Keratinocyte (primary cell): Measurements from ENCODE around the gene RPL28. TPM values are rescaled to one million over a fixed set of nuclear protein-coding genes. Genes with fewer than 3 reads are reported as not detected.

Experiments
- DNase-seq: peaks from one replicate; pipeline ENCODE4 v3.0.0-alpha.2; 2011; ENCODE audit warnings: low read depth, missing footprints, low spot score
- FAIRE-seq: peaks from 2 replicates; lab custom pipeline; 2011; peaks lifted over from hg19 to GRCh38; lab: Jason Lieb, UNC
- H2AFZ ChIP-seq: 2 replicates; pipeline ENCODE4 v1.6.0; 2012; ENCODE audit warnings: low read length, control low read depth, inconsistent platforms; ENCODE audit not compliant: control insufficient read depth
- H3K27ac ChIP-seq: 2 replicates; pipeline ENCODE4 v1.5.1; 2011; ENCODE audit warnings: low read length; ENCODE audit not compliant: control insufficient read depth, insufficient read depth
- H3K27me3 ChIP-seq: 3 replicates; pipeline ENCODE4 v1.6.0; 2011; ENCODE audit warnings: low read length; ENCODE audit not compliant: control insufficient read depth, insufficient read depth; ENCODE audit errors: extremely low read depth
- H3K36me3 ChIP-seq, 2 experiments: 2 replicates in 1 of 2; 3 replicates in 1 of 2; pipeline ENCODE4 v1.5.1; 2011; ENCODE audit warnings: low read length in 2 of 2, mild to moderate bottlenecking in 1 of 2; ENCODE audit not compliant: control insufficient read depth in 2 of 2, insufficient read depth in 2 of 2; ENCODE audit errors: extremely low read depth in 1 of 2
- H3K4me1 ChIP-seq: 3 replicates; pipeline ENCODE4 v1.5.1; 2011; ENCODE audit warnings: low read length; ENCODE audit not compliant: control insufficient read depth, insufficient read depth; ENCODE audit errors: extremely low read depth
- H3K4me2 ChIP-seq: 3 replicates; pipeline ENCODE4 v1.6.0; 2011; ENCODE audit warnings: low read depth, low read length; ENCODE audit not compliant: control insufficient read depth, insufficient read depth; ENCODE audit errors: extremely low read depth
- H3K4me3 ChIP-seq, 3 experiments: fragments of 200-600 bp in 1 of 3; sonication (generic) in 1 of 3; 2 replicates in 2 of 3; 3 replicates in 1 of 3; pipeline ENCODE4 v1.5.1; 2011 to 2016; ENCODE audit warnings: low read length in 3 of 3, mild to moderate bottlenecking in 3 of 3, control low read depth in 2 of 3, inconsistent platforms in 1 of 3, low read depth in 1 of 3, mixed read lengths in 1 of 3, mixed run types in 1 of 3, moderate library complexity in 1 of 3; ENCODE audit not compliant: control insufficient read depth in 2 of 3, insufficient read depth in 2 of 3; ENCODE audit errors: extremely low read depth in 1 of 3
- H3K79me2 ChIP-seq: 2 replicates; pipeline ENCODE4 v1.6.0; 2012; ENCODE audit warnings: low read length; ENCODE audit not compliant: control insufficient read depth, insufficient read depth
- H3K9ac ChIP-seq: 3 replicates; pipeline ENCODE4 v1.6.0; 2011; ENCODE audit warnings: low read length; ENCODE audit not compliant: control insufficient read depth, insufficient read depth; ENCODE audit errors: extremely low read depth
- H3K9me1 ChIP-seq: 3 replicates; pipeline ENCODE4 v1.6.0; 2011; ENCODE audit warnings: low read length; ENCODE audit not compliant: control insufficient read depth, insufficient read depth; ENCODE audit errors: extremely low read depth
- H3K9me3 ChIP-seq: 2 replicates; pipeline ENCODE4 v1.5.1; 2012; ENCODE audit warnings: low read depth, low read length; ENCODE audit not compliant: control insufficient read depth
- H4K20me1 ChIP-seq: 3 replicates; pipeline ENCODE4 v1.6.0; 2011; ENCODE audit warnings: low read length; ENCODE audit not compliant: control insufficient read depth, insufficient read depth; ENCODE audit errors: extremely low read depth
- CTCF ChIP-seq, 3 experiments: IDR thresholded peaks in 1 of 3; conservative IDR thresholded peaks in 1 of 3; optimal IDR thresholded peaks in 1 of 3; 2 replicates in 2 of 3; 3 replicates in 1 of 3; pipeline versions ENCODE3 to v1.5.1; 2011; ENCODE audit warnings: low read length in 3 of 3, mild to moderate bottlenecking in 3 of 3, moderate library complexity in 2 of 3, control low read depth in 1 of 3, inconsistent platforms in 1 of 3; ENCODE audit not compliant: insufficient read depth in 2 of 3; ENCODE audit errors: extremely low read depth in 1 of 3
- EZH2 ChIP-seq: IDR thresholded peaks from one replicate; pipeline ENCODE4 v1.6.1; 2012; ENCODE audit warnings: inconsistent platforms, mild to moderate bottlenecking, low read length, moderate library complexity
- dilution Hi-C: fragments of 300-500 bp; cut with MboI; formaldehyde crosslinking; loops from one replicate; pipeline ENCODE4 v1.7.0; 2020; ENCODE audit warnings: low sequenced_read_pairs; ENCODE audit not compliant: extremely low pct_ligation_motif_present
- polyA plus RNA-seq, 5 experiments: library from polyadenylated mRNA; depleted of rRNA in 3 of 5; stranded (reverse) in 3 of 5; stranded (forward) in 1 of 5; unstranded in 1 of 5; fragments of >200 nt; gene quantifications; 1 replicate in 1 of 5; 2 replicates in 3 of 5; 3 replicates in 1 of 5; pipeline versions ENCODE4 v1.2.1 to v1.2.3, GENCODE V29; 2011 to 2012; ENCODE audit warnings: missing spikeins in 2 of 5, low read depth in 1 of 5, low replicate concordance in 1 of 5

The RPL28 gene
- polyA plus RNA-seq, 1 donor (not counting 4 experiments of a cell fraction or from before 2014, with no cell fraction given): 282 TPM

DNA sequence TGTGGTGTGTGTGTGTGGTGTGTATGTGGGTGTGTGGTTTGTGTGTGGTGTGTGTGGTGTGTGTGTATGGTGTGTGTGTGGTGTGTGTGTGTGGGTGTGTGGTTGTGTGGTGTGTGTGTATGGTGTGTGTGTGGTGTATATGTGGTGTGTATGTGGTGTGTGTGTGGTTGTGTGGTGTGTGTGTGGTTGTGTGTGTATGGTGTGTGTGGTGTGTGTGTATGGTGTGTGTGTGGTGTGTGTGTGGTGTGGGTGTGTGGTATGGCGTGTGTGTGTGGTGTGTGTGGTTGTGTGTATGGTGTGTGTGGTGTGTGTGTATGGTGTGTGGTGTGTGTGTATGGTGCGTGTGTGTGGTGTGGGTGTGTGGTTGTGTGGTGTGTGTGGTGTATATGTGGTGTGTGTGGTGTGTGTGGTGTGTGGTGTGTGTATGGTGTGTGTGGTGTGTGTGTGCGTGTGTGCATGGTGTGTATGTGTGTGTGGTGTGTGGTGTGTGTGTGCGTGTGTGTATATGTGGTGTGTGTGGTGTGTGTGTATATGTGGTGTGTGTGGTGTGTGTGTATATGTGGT is 48.7 kb downstream of the RPL28 start:
- dilution Hi-C loops: no loop called here
- H3K27me3 ChIP-seq: peaks cover 29% of the 10 kb centered on the region
- H3K9me1 ChIP-seq: no peaks in the 10 kb centered on the region
- H3K36me3 ChIP-seq: no peaks in the 10 kb centered on the region
- no peak overlapping the region for H3K27ac ChIP-seq
- no peak for TF ChIP-seq EZH2
- no peak for TF ChIP-seq CTCF (optimal IDR thresholded peaks at IDR 0.05 in 1 of 3, IDR thresholded peaks at IDR 0.05 in 1 of 3, conservative IDR thresholded peaks at IDR 0.05 in 1 of 3; ENCODE audit: extremely low read depth in 1 of 3, insufficient read depth in 2 of 3, low read length in 3 of 3)
- no peaks in the 10 kb centered on the region for H3K4me1 ChIP-seq
- H3K4me3 ChIP-seq: no peak overlapping the region
- H4K20me1 ChIP-seq: peaks cover 9% of the 10 kb centered on the region
- H2AFZ ChIP-seq: no peak overlapping the region
- H3K4me2 ChIP-seq: no peak overlapping the region
- H3K79me2 ChIP-seq: no peaks in the 10 kb centered on the region
- H3K9ac ChIP-seq: no peak overlapping the region
- DNase-seq (no peak), FAIRE-seq (peak; percentile 74)
- H3K9me3 ChIP-seq: no peaks in the 10 kb centered on the region

GRCh38 chr19:55435020-55435419 is 49.3 kb downstream of the RPL28 start:
- H2AFZ ChIP-seq: no peak overlapping the region
- dilution Hi-C loops: no loop called here
- H3K27me3 ChIP-seq: peaks cover 31% of the 10 kb centered on the region
- H3K4me1 ChIP-seq: no peaks in the 10 kb centered on the region
- H3K79me2 ChIP-seq: no peaks in the 10 kb centered on the region
- no peaks in the 10 kb centered on the region for H3K36me3 ChIP-seq
- H3K9me1 ChIP-seq: no peaks in the 10 kb centered on the region
- no peak overlapping the region for H3K4me3 ChIP-seq
- H3K4me2 ChIP-seq: no peak overlapping the region
- H4K20me1 ChIP-seq: peaks cover 9% of the 10 kb centered on the region
- H3K9ac ChIP-seq: no peak overlapping the region
- TF ChIP-seq EZH2 (no peak), CTCF (optimal IDR thresholded peaks at IDR 0.05 in 1 of 3, IDR thresholded peaks at IDR 0.05 in 1 of 3, conservative IDR thresholded peaks at IDR 0.05 in 1 of 3; ENCODE audit: extremely low read depth in 1 of 3, insufficient read depth in 2 of 3, low read length in 3 of 3) (no peak)
- DNase-seq (no peak), FAIRE-seq (no peak)
- no peaks in the 10 kb centered on the region for H3K9me3 ChIP-seq
- H3K27ac ChIP-seq: no peak overlapping the region
